Measurements from ENCODE around the gene ATXN2. TPM values are rescaled to one million over a fixed set of nuclear protein-coding genes. Genes with fewer than 3 reads are reported as not detected.
"Not testable (repeated sequence)": the region's sequence is repeated elsewhere in the genome, so short reads cannot be mapped to it uniquely, and the experiment has no call there.

Gene ATXN2
- total RNA-seq, 1 experiment from 2014 or later: 72.9 TPM

- H3K4ac ChIP-seq (ENCODE audit: low read depth, low read length); H3K18ac ChIP-seq (ENCODE audit: insufficient read length, low read depth, low read length); H3K9me3 Mint-ChIP-seq; H2BK120ac ChIP-seq (ENCODE audit: low read depth, low read length, poor library complexity, severe bottlenecking); H2AK5ac ChIP-seq (ENCODE audit: insufficient read length, low read length); H3K23ac ChIP-seq (ENCODE audit: insufficient read length, low read depth, low read length); DNase-seq; H3K4me1 ChIP-seq (ENCODE audit: insufficient read depth, low read length); H3K4me3 Mint-ChIP-seq; H3K14ac ChIP-seq (ENCODE audit: insufficient read depth, low read length); H3K4me1 Mint-ChIP-seq; H3K4me2 ChIP-seq (ENCODE audit: insufficient read depth, insufficient read length, low read length); H4K8ac ChIP-seq (replicated peaks; ENCODE audit: insufficient read length, low read depth, low read length); H3K27me3 ChIP-seq (ENCODE audit: insufficient read depth, low read length); H3K27ac Mint-ChIP-seq; H2BK15ac ChIP-seq (ENCODE audit: low read depth, low read length); H3K56ac ChIP-seq (ENCODE audit: insufficient read length, low read depth, low read length); H3K23me2 ChIP-seq (ENCODE audit: insufficient read length, low read depth, low read length, poor library complexity, severe bottlenecking); H4K5ac ChIP-seq (ENCODE audit: insufficient read length, low read depth, low read length); H3K9me3 ChIP-seq (ENCODE audit: control insufficient read depth, low read depth, low read length); H3K27ac ChIP-seq (ENCODE audit: insufficient read length, low read depth, low read length); H2AFZ ChIP-seq (ENCODE audit: low read length); H2BK5ac ChIP-seq (ENCODE audit: insufficient read length, low read length); H3T11ph ChIP-seq (ENCODE audit: low read length); H2BK20ac ChIP-seq (ENCODE audit: low read depth, low read length, poor library complexity, severe bottlenecking); H4K91ac ChIP-seq (ENCODE audit: insufficient read length, low read depth, low read length); H3K79me1 ChIP-seq (ENCODE audit: insufficient read depth, low read depth, low read length, poor library complexity, severe bottlenecking); H2BK12ac ChIP-seq (ENCODE audit: insufficient read length, low read depth, low read length); H3K27me3 Mint-ChIP-seq (ENCODE audit: low read depth); H3K79me2 ChIP-seq (ENCODE audit: insufficient read depth, low read length); H3K9ac ChIP-seq (ENCODE audit: extremely low read depth, insufficient read length, low read length); H4K20me1 ChIP-seq (ENCODE audit: control insufficient read depth, insufficient read depth, insufficient read length): not testable (repeated sequence)
- no CpG with 5 or more reads among the region's 31 CpGs for WGBS (ENCODE audit: extremely low coverage, insufficient read length, low lambda C conversion rate)
- peaks cover 35 to 71% (median 67%) of the 10 kb centered on the region in 3 experiments for H3K36me3 Mint-ChIP-seq (ENCODE audit: insufficient read depth in 1 of 3, low read depth in 3 of 3)
These were observed 91.9 kb downstream of the ATXN2 start for GRCh38 chr12:111507258-111507657.

Measured in H9 (cell line).